IPS-20b (cell line): Measurements from ENCODE around the gene ELL.

ENCODE experiments used
- H3K27ac ChIP-seq: one replicate; pipeline ENCODE4 v1.5.1; 2013; ENCODE audit warnings: low read length
- H3K27me3 ChIP-seq: 2 replicates; pipeline ENCODE4 v1.6.1; 2013; ENCODE audit warnings: mild to moderate bottlenecking, low read length, inconsistent platforms; ENCODE audit not compliant: insufficient read depth
- H3K36me3 ChIP-seq: 2 replicates; pipeline ENCODE4 v1.6.1; 2013; ENCODE audit warnings: low read depth, mild to moderate bottlenecking, inconsistent platforms, low read length, moderate library complexity; ENCODE audit not compliant: insufficient read depth
- H3K4me1 ChIP-seq: 2 replicates; pipeline ENCODE4 v1.6.1; 2013; ENCODE audit warnings: mild to moderate bottlenecking, control low read depth, inconsistent platforms, low read length, moderate library complexity; ENCODE audit not compliant: insufficient read depth
- H3K4me3 ChIP-seq: 2 replicates; pipeline ENCODE4 v1.5.1; 2013; ENCODE audit warnings: mild to moderate bottlenecking, low read length, inconsistent platforms
- H3K9ac ChIP-seq: 2 replicates; pipeline ENCODE4 v1.6.1; 2013; ENCODE audit warnings: low read depth, mild to moderate bottlenecking, inconsistent platforms, low read length, moderate library complexity
- H3K9me3 ChIP-seq: 2 replicates; pipeline ENCODE4 v1.6.1; 2013; ENCODE audit warnings: mild to moderate bottlenecking, low read depth, low read length, inconsistent platforms; ENCODE audit not compliant: insufficient read depth

The ELL gene

GRCh38 chr19:18431351-18432197 is 90.3 kb downstream of the ELL start:
- Histone ChIP-seq H3K9me3 (no peaks in the 10 kb centered on the region), H3K36me3 (peaks cover 19% of the 10 kb centered on the region), H3K27ac (no peak overlapping the region), H3K27me3 (no peaks in the 10 kb centered on the region; the same call in 1 of the 2 replicates), H3K9ac (no peak overlapping the region), H3K4me1 (peaks cover 4% of the 10 kb centered on the region; the same call in 1 of the 2 replicates), H3K4me3 (no peak overlapping the region)

GRCh38 chr19:18430417-18431144 is 91.3 kb downstream of the ELL start:
- Histone ChIP-seq H3K27ac (no peak overlapping the region), H3K36me3 (peaks cover 10% of the 10 kb centered on the region), H3K4me1 (peaks cover 4% of the 10 kb centered on the region; the same call in 1 of the 2 replicates), H3K9ac (no peak overlapping the region), H3K27me3 (no peaks in the 10 kb centered on the region; the same call in 1 of the 2 replicates), H3K9me3 (no peaks in the 10 kb centered on the region), H3K4me3 (no peak overlapping the region)

GRCh38 chr19:18429717-18430416 is 92.0 kb downstream of the ELL start:
- Histone ChIP-seq H3K4me3 (peak overlapping the region; percentile 61; the same call in 1 of the 2 replicates), H3K4me1 (peaks cover 4% of the 10 kb centered on the region; the same call in 1 of the 2 replicates), H3K9ac (peak overlapping the region; percentile 37; the same call in 1 of the 2 replicates), H3K36me3 (peaks cover 5% of the 10 kb centered on the region; the same call in 1 of the 2 replicates), H3K27me3 (no peaks in the 10 kb centered on the region; the same call in 1 of the 2 replicates), H3K9me3 (no peaks in the 10 kb centered on the region), H3K27ac (no peak overlapping the region)

GRCh38 chr19:18428787-18429674 is 92.8 kb downstream of the ELL start:
- H3K27me3 ChIP-seq, result no peaks in the 10 kb centered on the region; the same call in 1 of the 2 replicates
- peak overlapping the region; percentile 61; the same call in 1 of the 2 replicates for H3K4me3 ChIP-seq
- H3K27ac ChIP-seq, result no peak overlapping the region
- H3K9me3 ChIP-seq, result no peaks in the 10 kb centered on the region
- no peaks in the 10 kb centered on the region for H3K36me3 ChIP-seq
- peaks cover 5% of the 10 kb centered on the region; the same call in 1 of the 2 replicates for H3K4me1 ChIP-seq
- peak overlapping the region; percentile 37; the same call in 1 of the 2 replicates for H3K9ac ChIP-seq

- peaks cover 10% of the 10 kb centered on the region; the same call in 1 of the 2 replicates for H3K4me1 ChIP-seq
- no peaks in the 10 kb centered on the region; the same call in 1 of the 2 replicates for H3K27me3 ChIP-seq
- no peaks in the 10 kb centered on the region for H3K36me3 ChIP-seq
- H3K4me3 ChIP-seq, result peak overlapping the region; percentile 61; the same call in 1 of the 2 replicates
- no peak overlapping the region for H3K27ac ChIP-seq
- no peak overlapping the region for H3K9ac ChIP-seq
- H3K9me3 ChIP-seq, result no peaks in the 10 kb centered on the region
Observed at GRCh38 chr19:18428173-18428786, 93.6 kb downstream of the ELL start.

GRCh38 chr19:18427743-18428113 is 94.1 kb downstream of the ELL start:
- H3K9me3 ChIP-seq, result no peaks in the 10 kb centered on the region
- H3K9ac ChIP-seq, result no peak overlapping the region
- no peak overlapping the region for H3K27ac ChIP-seq
- H3K4me3 ChIP-seq, result no peak overlapping the region
- H3K4me1 ChIP-seq, result peaks cover 8% of the 10 kb centered on the region; the same call in 1 of the 2 replicates
- H3K27me3 ChIP-seq, result no peaks in the 10 kb centered on the region; the same call in 1 of the 2 replicates
- H3K36me3 ChIP-seq, result no peaks in the 10 kb centered on the region

GRCh38 chr19:18427080-18427742 is 94.7 kb downstream of the ELL start:
- H3K27ac ChIP-seq, result no peak overlapping the region
- H3K4me3 ChIP-seq, result no peak overlapping the region
- H3K4me1 ChIP-seq, result peaks cover 7% of the 10 kb centered on the region; the same call in 1 of the 2 replicates

GRCh38 chr19:18426416-18426767 is 95.5 kb downstream of the ELL start:
- peaks cover 7% of the 10 kb centered on the region; the same call in 1 of the 2 replicates for H3K4me1 ChIP-seq
- no peaks in the 10 kb centered on the region for H3K36me3 ChIP-seq
- H3K27ac ChIP-seq, result no peak overlapping the region
- H3K9me3 ChIP-seq, result no peaks in the 10 kb centered on the region
- no peak overlapping the region for H3K9ac ChIP-seq
- H3K4me3 ChIP-seq, result no peak overlapping the region
- peaks cover 2% of the 10 kb centered on the region; the same call in 1 of the 2 replicates for H3K27me3 ChIP-seq

More at GRCh38 chr19:18427080-18427742, 94.7 kb downstream of the ELL start:
- Histone ChIP-seq H3K27me3 (no peaks in the 10 kb centered on the region; the same call in 1 of the 2 replicates), H3K36me3 (no peaks in the 10 kb centered on the region), H3K9me3 (no peaks in the 10 kb centered on the region), H3K9ac (no peak overlapping the region)

- Histone ChIP-seq H3K36me3 (no peaks in the 10 kb centered on the region), H3K4me1 (peaks cover 7% of the 10 kb centered on the region; the same call in 1 of the 2 replicates), H3K4me3 (no peak overlapping the region), H3K27ac (no peak overlapping the region), H3K9ac (no peak overlapping the region), H3K27me3 (peaks cover 9% of the 10 kb centered on the region), H3K9me3 (no peaks in the 10 kb centered on the region)
Observed at GRCh38 chr19:18425515-18426415, 96.1 kb downstream of the ELL start.
